HepG2 (cell line): ENCODE results near the gene NUP214. TPM values are rescaled to one million over a fixed set of nuclear protein-coding genes. Genes with fewer than 3 reads are reported as not detected.

Experiments
- AKAP8 ChIP-seq: sonication (generic); formaldehyde crosslinking; IDR thresholded peaks from 2 replicates; pipeline ENCODE4 v1.5.1; 2020; ENCODE audit warnings: mild to moderate bottlenecking, missing genetic modification reagents
- ATM ChIP-seq: fragments of 450-650 bp; IDR thresholded peaks from 2 replicates; pipeline ENCODE4 v1.7.1; 2017; ENCODE audit warnings: mild to moderate bottlenecking, borderline replicate concordance
- EHMT2 ChIP-seq: fragments of 200-600 bp; sonication (generic); IDR thresholded peaks from 2 replicates; pipeline ENCODE4 v1.7.0; 2017; ENCODE audit warnings: antibody characterized with exemption, low read depth, low read length, borderline replicate concordance
- ELF3 ChIP-seq: IDR thresholded peaks from 2 replicates; pipeline ENCODE4 v1.6.1; 2016; ENCODE audit warnings: missing genetic modification reagents, missing compliant biosample characterization
- ERF ChIP-seq: IDR thresholded peaks from 2 replicates; pipeline ENCODE4 v1.6.1; 2018; ENCODE audit warnings: missing biosample characterization, missing genetic modification reagents
- HDAC1 ChIP-seq: sonication (generic); formaldehyde crosslinking; IDR thresholded peaks from 2 replicates; pipeline ENCODE4 v1.5.1; 2020; ENCODE audit warnings: mild to moderate bottlenecking, missing genetic modification reagents
- HNF1A ChIP-seq, 2 experiments: sonication (generic) in 1 of 2; formaldehyde crosslinking in 1 of 2; IDR thresholded peaks; 2 replicates each; pipeline versions ENCODE4 v1.4.0 to v1.6.1; 2016 to 2020; ENCODE audit warnings: borderline replicate concordance in 1 of 2, low read depth in 1 of 2, mild to moderate bottlenecking in 1 of 2, missing genetic modification reagents in 1 of 2
- JUND ChIP-seq: sonication (generic); formaldehyde crosslinking; IDR thresholded peaks from 2 replicates; pipeline ENCODE4 v1.8.0; 2022; ENCODE audit warnings: mild to moderate bottlenecking, missing genetic modification reagents
- NCOA2 ChIP-seq: sonication (generic); formaldehyde crosslinking; IDR thresholded peaks from 2 replicates; pipeline ENCODE4 v1.8.0; 2022; ENCODE audit warnings: inconsistent platforms
- PAXIP1 ChIP-seq: sonication (generic); formaldehyde crosslinking; conservative IDR thresholded peaks from 2 replicates; pipeline ENCODE4 v1.4.0; 2020; ENCODE audit warnings: mild to moderate bottlenecking, missing genetic modification reagents, moderate library complexity
- POLR2A ChIP-seq, 2 experiments: IDR thresholded peaks; 2 replicates each; pipeline ENCODE4 v1.6.1; 2011; ENCODE audit warnings: low read depth in 2 of 2, low read length in 2 of 2, mild to moderate bottlenecking in 1 of 2, moderate library complexity in 1 of 2; ENCODE audit not compliant: insufficient read depth in 1 of 2
- REPIN1 ChIP-seq: sonication (generic); formaldehyde crosslinking; IDR thresholded peaks from 2 replicates; pipeline ENCODE4 v1.8.0; 2022; ENCODE audit warnings: missing genetic modification reagents, low read depth, mild to moderate bottlenecking, borderline replicate concordance
- RNF219 ChIP-seq: sonication (generic); formaldehyde crosslinking; IDR thresholded peaks from 2 replicates; pipeline ENCODE4 v1.5.0; 2020; ENCODE audit warnings: mild to moderate bottlenecking, missing genetic modification reagents
- SNRNP70 ChIP-seq: fragments of 200-400 bp; formaldehyde crosslinking; IDR thresholded peaks from 2 replicates; pipeline ENCODE4 v1.6.1; 2017; ENCODE audit warnings: mild to moderate bottlenecking, low read depth, low read length, moderate library complexity
- SOX13 ChIP-seq, 3 experiments: fragments of 450-650 bp in 1 of 3; sonication (generic) in 1 of 3; formaldehyde crosslinking in 1 of 3; IDR thresholded peaks in 2 of 3; conservative IDR thresholded peaks in 1 of 3; 2 replicates each; pipeline versions ENCODE4 v1.5.0 to v1.6.1; 2016 to 2020; ENCODE audit warnings: antibody characterized with exemption in 1 of 3, mild to moderate bottlenecking in 1 of 3, missing compliant biosample characterization in 1 of 3, missing genetic modification reagents in 1 of 3, moderate library complexity in 1 of 3
- ZBTB42 ChIP-seq: sonication (generic); formaldehyde crosslinking; IDR thresholded peaks from 2 replicates; pipeline ENCODE4 v1.5.0; 2020; ENCODE audit warnings: mild to moderate bottlenecking, missing genetic modification reagents
- ZFP1 ChIP-seq: IDR thresholded peaks from 2 replicates; pipeline ENCODE4 v1.6.1; 2016
- ZFY ChIP-seq: sonication (generic); formaldehyde crosslinking; IDR thresholded peaks from 2 replicates; pipeline ENCODE4 v1.4.0; 2020; ENCODE audit warnings: missing genetic modification reagents
- ZNF652 ChIP-seq: IDR thresholded peaks from 2 replicates; pipeline ENCODE4 v1.6.1; 2016; ENCODE audit warnings: low read depth, borderline replicate concordance
- ZNF772 ChIP-seq: sonication (generic); formaldehyde crosslinking; IDR thresholded peaks from 2 replicates; pipeline ENCODE4 v1.5.0; 2020; ENCODE audit warnings: mild to moderate bottlenecking, missing genetic modification reagents
- polyA plus RNA-seq, 8 experiments: library from polyadenylated mRNA; depleted of rRNA in 3 of 8; stranded (reverse) in 7 of 8; unstranded in 1 of 8; fragments of >200 nt; fragmentation: Illumina TruSeq in 4 of 8; extraction: Trizol in 4 of 8; gene quantifications; 2 replicates each; pipeline versions ENCODE4 v1.2.1 to v1.2.3, GENCODE V29; 2011 to 2016; ENCODE audit warnings: low read depth in 4 of 8, missing spikeins in 1 of 8, mixed read lengths in 1 of 8; ENCODE audit not compliant: insufficient read depth in 1 of 8
- total RNA-seq, 5 experiments: library from RNA; depleted of rRNA; stranded (reverse); fragments of >200 nt; fragmentation: Illumina TruSeq; extraction: Trizol; gene quantifications; 2 replicates each; pipeline ENCODE4 v1.2.3, GENCODE V29; 2016; ENCODE audit warnings: low read depth in 1 of 5

The NUP214 gene
- total and polyA plus RNA-seq, 2 of the 13 experiments (the other 11 are each of a cell fraction or from before 2014, with no cell fraction given) = 8.4 to 16.0 TPM

GRCh38 chr9:131122158-131122557, 3.2 kb upstream of the NUP214 start (continued):
- TF ChIP-seq HNF1A (IDR thresholded peaks at IDR 0.05; ENCODE audit: low read depth) (peak; percentile 21; the same call in 1 of the 2 replicates), HNF1A (CRISPR knock-in tag; IDR thresholded peaks at IDR 0.05; ENCODE audit: borderline replicate concordance) (peak; percentile 30; the same call in 1 of the 2 replicates), SOX13 (IDR thresholded peaks at IDR 0.05) (no peak), SOX13 (CRISPR knock-in tag; conservative IDR thresholded peaks at IDR 0.05 in 1 of 2, IDR thresholded peaks at IDR 0.05 in 1 of 2) (0 out of 4 replicates have a peak, but pooled peaks of 1 of the 2 experiments have one; percentile 22), AKAP8 (CRISPR knock-in tag) (0 out of 2 replicates have a peak, but pooled peaks have one; percentile 21), ATM (no peak), ERF (CRISPR knock-in tag) (0 out of 2 replicates have a peak, but pooled peaks have one; percentile 22), REPIN1 (CRISPR knock-in tag) (no peak; the same call in 1 of the 2 replicates), ELF3 (peak; percentile 72), HDAC1 (0 out of 2 replicates have a peak, but pooled peaks have one; percentile 19), ZBTB42 (CRISPR knock-in tag) (no peak), ZFY (CRISPR knock-in tag) (peak; percentile 44; the same call in 1 of the 2 replicates), ZNF652 (CRISPR knock-in tag) (peak; percentile 54; the same call in 1 of the 2 replicates), PAXIP1 (peak; percentile 70), NCOA2 (CRISPR knock-in tag) (peak; percentile 38), ZFP1 (0 out of 2 replicates have a peak, but pooled peaks have one; percentile 54), RNF219 (no peak), JUND (no peak), ZNF772 (CRISPR knock-in tag) (0 out of 2 replicates have a peak, but pooled peaks have one; percentile 29), POLR2A (IDR thresholded peaks at IDR 0.05; ENCODE audit: insufficient read depth in 1 of 2, low read depth in 2 of 2, low read length in 2 of 2) (peak in 1 of 2 experiments; percentile 32; a peak in 1 of 4 replicates), EHMT2 (peak; percentile 77), SNRNP70 (no peak)
